GM21825 (cell line): ENCODE measurements around the gene TRIM2.
"Not testable (repeated sequence)": the region's sequence is repeated elsewhere in the genome, so short reads cannot be mapped to it uniquely, and the experiment has no call there.

Experiments
- ATAC-seq: cut with Tn5 transposase; IDR thresholded peaks from one replicate; pipeline ENCODE4 v1.9.1; 2021; ENCODE audit warnings: mild to moderate bottlenecking, moderate library complexity; ENCODE audit not compliant: unreplicated experiment

TRIM2 gene

DNA sequence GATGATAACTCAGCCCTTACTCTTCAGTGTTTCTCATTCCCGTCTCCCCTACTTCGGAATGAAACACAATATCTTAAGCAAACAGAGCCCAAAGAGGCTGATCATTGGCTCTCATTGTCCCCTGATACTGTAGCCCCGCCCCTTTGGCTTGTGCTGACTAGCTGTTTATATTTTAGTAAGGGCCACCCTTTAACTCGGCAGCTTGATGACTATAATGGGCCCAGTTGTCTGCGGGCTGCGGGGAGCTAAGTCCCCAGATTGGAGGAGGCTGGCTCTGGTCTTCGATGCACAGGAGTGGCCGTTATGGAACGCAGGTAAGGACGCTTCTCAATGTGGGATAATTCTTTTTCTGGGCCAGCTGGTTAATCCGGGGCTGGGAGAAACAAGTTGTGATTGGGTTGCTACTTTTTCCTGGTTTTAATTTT is at the start of gene TRIM2:
Gene TRIM2, plus strand, starts transcription at position 197 of the 425 bp plus-strand sequence. Its CDS starts 88 bp downstream, at position 285.
- no peak for ATAC-seq

DNA sequence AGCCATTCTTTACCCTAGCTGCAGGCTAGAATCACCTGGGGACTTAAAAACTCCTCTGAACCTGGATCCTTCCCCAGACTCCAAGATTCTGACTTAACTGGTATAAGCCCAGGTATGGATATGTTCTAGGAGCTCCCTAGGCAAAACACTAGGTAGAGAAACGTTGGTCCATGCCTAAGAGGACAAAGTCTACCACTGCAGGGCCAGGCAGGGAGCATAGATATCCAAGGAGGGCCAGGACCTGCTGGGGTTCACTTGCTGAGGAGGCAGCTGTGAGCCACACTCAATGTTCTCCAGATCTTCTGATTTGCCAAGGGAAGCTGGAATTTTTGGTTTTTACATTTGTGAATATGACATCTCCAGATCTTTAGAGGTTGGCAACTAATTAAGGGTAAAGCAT is 48.6 kb upstream of the TRIM2 start:
- ATAC-seq: no peak

GRCh38 chr4:153156263-153156662 is 48.0 kb upstream of the TRIM2 start:
- ATAC-seq: no peak

- no peak for ATAC-seq
These were observed 47.5 kb upstream of the TRIM2 start for GRCh38 chr4:153156721-153157120.

GRCh38 chr4:153159016-153159415 is 45.2 kb upstream of the TRIM2 start:
- ATAC-seq: no peak

- ATAC-seq: no peak
These were observed 44.5 kb upstream of the TRIM2 start for GRCh38 chr4:153159728-153160221.

GRCh38 chr4:153160821-153161220 is 43.4 kb upstream of the TRIM2 start:
- ATAC-seq: no peak

DNA sequence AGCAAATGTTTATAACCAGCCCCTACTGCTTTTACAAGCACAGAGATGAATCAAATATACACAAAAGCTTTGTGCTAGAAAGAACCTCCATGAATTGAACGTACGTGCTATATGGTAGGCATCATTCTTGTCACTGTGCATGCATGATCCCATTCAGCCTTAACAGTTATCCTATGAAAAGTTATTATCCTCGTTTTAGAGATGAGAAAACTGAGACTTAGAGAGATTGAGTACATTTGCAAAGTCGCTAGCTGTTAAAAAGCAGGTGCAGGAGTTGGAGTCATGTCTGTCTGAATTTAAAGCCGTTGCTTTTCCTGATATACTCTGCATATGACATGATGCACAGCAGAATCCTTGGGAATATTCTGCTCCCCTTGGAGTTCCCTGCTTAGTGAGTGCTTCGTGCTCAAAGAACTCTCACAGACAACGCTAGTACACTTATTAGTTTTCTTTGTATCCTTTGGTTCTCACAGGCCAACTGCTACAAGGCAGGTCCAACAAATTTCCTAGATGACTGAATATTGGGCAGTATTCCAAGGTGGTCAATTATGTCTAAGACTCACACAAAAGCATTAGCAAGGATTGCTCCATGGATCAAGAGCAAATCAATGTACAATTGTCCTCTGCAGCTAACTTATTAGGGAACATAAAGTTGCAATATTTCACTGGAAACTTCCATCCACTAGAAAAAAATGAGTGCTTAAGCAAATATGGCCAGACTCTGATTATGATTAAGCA is 42.8 kb upstream of the TRIM2 start:
- no peak for ATAC-seq

DNA sequence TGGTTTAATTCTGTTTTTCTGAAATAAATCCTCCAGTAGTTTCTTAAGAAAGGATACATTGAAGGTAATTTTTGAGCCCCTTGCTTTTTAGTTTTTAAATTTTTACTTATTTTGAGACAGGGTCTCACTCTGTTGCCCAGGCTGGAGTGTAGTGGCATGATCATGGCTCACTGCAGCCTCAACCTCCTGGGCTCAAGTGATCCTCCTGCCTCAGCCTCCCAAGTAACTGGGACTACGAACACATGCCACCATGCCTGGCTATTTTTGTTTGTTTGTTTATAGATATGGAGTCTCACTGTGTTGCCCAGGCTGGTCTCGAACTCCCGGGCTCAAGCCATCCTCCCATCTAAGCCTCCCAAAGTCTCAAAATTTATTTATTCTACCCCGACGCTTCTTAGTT is 39.0 kb upstream of the TRIM2 start:
- ATAC-seq: not testable (repeated sequence)

DNA sequence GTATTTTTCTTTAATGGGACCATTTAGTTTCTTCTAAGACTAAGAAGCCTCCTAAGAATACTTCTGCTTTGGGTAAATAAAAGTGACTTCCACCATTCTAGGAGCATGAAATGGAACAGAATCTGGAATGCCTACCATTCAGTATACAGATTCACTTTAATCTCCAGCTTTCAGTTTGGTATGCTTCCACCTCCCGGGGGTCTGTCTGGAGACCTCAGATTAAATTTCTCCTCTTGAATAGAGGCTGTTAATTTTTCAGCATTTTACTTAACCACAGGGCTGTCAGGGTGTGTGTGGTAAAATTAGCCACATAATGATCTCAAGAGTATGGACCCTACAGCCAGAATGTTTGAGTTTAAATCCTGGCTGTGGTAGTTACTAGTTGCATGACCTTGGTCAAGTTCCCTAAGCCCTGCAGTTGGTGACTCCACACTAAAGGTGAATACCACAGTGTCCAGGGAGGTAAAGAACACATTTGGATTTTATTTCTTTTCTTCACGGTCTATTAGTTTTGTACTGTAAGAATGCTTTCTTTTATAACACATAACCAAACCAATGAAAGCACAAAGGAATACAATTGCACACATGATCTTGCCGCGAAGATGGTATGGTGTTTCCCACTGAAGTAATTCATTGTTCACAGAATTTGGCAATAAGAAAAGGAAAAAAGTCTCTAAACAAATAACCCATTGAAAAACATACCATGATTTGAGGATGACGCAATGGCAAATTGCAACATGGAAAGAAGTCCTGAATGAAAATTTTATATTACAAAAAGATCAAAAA is 37.3 kb upstream of the TRIM2 start:
- ATAC-seq: no peak

DNA sequence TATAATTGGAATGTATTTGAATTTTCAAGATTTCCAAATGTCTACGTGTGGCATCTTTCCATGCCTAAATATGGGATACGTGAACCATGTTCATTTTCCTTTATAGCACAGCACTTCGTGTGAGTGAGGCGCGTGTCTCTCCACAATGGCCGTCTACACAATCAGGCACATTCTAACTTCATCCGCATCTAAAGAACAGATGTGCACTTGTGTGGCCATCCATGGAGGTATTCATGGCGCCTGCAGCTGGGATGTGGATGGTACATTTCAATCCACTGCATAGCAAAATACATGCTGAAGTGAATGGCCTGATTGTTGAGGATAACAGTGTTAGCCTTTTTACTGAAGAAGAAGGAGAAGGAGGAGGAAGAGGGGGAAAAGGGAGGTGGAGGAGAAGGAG is 34.5 kb upstream of the TRIM2 start:
- no peak for ATAC-seq

DNA sequence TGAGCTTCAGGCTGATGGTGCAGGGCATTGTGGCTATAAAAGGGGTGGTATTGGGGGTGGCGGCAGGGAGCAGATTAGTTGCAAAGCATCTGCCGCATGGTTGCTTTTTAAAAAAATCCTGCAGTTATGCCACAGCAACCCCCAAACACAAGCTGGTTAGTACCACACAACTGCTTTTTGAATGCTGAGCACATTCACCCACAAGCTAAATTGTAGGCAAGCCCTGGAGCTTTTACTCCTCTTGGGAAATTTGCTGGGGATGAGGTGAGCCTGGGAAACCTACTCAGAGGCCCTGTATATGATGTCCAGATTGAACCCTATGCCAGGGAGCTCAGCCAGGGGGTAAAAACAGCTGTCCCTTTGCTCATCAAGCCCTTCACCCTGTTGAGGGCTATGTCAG is 33.8 kb upstream of the TRIM2 start:
- no peak for ATAC-seq

DNA sequence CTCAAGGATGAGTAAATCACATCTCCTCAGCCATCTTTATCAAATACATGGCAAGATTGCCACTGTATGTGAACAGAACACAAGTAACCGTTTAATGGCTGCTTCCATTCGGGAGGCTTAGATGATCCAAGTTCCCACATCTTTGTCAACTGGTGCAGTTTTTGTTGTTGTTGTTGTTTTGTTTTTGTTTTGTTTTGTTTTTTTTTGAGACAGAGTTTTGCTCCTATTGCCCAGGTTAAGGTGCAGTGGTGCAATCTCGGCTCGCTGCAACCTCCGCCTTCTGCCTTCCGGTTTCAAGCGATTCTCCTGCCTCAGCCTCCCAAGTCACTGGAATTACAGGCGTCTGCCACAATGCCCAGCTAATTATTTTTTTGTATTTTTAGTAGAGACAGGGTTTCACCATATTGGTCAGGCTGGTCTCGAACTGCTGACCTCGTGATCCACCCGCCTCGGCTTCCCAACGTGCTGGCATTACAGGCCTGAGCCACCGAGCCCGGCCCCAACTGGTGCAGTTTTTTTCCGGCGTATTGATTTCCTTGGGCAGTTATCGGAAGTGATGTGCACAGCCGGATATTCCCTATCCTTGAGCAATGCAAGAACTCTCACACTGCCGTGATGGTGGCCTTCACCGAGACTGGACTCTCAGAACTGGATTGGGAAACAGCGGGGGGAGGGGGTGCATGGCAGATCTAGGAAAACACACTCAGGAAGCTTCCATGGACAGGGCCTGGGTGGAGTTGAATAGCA is 29.2 kb upstream of the TRIM2 start:
- no peak for ATAC-seq

DNA sequence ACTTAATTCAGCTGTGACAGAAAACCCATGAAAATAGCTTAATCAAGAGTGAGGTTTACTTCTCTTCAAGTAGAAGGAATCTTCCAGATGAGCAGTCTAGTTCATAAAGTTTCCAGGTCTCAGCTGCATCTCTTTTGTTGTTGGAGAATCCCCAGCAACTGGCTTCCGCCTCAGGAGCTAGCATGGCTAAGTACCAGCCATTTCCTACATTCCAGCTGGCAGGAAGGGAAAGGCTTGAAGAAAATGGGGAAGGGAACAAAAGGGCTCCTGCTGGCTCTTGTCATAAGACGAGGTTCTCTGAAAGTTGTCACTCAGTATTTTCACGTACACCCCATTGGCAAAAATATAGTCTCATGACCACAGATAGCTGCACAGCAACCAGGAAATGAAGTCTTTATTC is 27.3 kb upstream of the TRIM2 start:
- ATAC-seq: no peak

GRCh38 chr4:153177841-153178240 is 26.4 kb upstream of the TRIM2 start:
- no peak for ATAC-seq

GRCh38 chr4:153179100-153179499 is 25.1 kb upstream of the TRIM2 start:
- no peak for ATAC-seq

GRCh38 chr4:153181293-153181692 is 22.9 kb upstream of the TRIM2 start:
- no peak for ATAC-seq

DNA sequence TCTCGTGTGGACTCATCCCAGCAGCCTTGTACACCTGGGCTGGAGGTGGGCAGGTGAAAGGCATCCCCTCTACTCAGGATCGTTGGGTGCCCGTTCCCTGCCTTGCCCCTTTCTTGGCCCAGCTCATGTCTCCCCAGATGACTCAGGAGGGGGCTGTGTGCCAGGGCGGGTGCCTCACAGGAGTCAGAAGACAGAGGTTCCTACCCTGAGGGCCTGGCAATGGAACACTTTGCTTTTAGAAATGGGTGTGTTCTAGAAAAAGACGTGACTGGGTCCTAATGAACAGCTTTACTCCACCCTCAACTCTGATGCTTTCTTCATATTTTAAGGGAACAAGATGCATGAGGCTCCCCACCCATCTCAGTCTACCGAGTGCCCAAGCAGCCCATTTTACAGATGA is 22.5 kb upstream of the TRIM2 start:
- ATAC-seq: no peak

DNA sequence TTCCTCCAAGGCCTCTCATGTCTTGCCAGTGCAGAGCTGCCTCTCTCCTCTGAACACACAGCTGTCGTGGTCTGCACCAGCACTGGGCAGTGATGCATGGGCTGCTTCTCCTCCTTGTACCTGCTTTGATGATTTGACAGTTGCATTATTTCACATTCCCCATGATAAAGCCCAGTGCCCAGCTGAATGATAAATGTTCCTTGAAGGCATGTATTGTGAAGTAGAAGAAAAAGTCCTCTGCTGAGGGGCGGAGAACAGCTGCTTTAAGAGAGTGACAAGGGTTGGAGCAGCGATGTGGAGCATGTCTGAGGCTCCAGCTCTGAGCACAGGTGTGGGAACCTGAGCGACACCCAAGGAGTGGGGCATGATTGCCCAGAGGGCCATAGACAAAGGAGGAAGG is 21.1 kb upstream of the TRIM2 start:
- ATAC-seq: no peak

GRCh38 chr4:153185331-153185852 is 18.9 kb upstream of the TRIM2 start:
- ATAC-seq: no peak

GRCh38 chr4:153186046-153186728 is 18.1 kb upstream of the TRIM2 start:
- ATAC-seq: no peak
